Tibial nerve (tissue), 4 donors: ENCODE data around the gene CGREF1. TPM values are rescaled to one million over a fixed set of nuclear protein-coding genes. Genes with fewer than 3 reads are reported as not detected.

ENCODE experiments used
- DNase-seq, 2 donors: peaks; one replicate each; pipeline ENCODE4 v3.0.0-alpha.2; 2019; ENCODE audit warnings: low spot score in 2 of 2
- H3K27ac ChIP-seq, 4 donors: fragments of 200-600 bp; sonication (generic) in 3 of 4; one replicate each; pipeline ENCODE4 v1.5.1; 2017 to 2019; ENCODE audit warnings: mild to moderate bottlenecking in 1 of 4
- H3K27me3 ChIP-seq, 2 donors: fragments of 200-600 bp; sonication (generic) in 1 of 2; one replicate each; pipeline versions ENCODE4 v1.5.1 to v1.6.0; 2017 to 2019
- H3K36me3 ChIP-seq, 3 donors: fragments of 200-600 bp; sonication (generic); one replicate each; pipeline ENCODE4 v1.5.1; 2018 to 2019
- H3K4me1 ChIP-seq, 4 donors: fragments of 200-600 bp; sonication (generic) in 3 of 4; one replicate each; pipeline ENCODE4 v1.5.1; 2017 to 2019
- H3K4me3 ChIP-seq, 4 donors: fragments of 200-600 bp; sonication (generic) in 3 of 4; one replicate each; pipeline ENCODE4 v1.5.1; 2017 to 2019; ENCODE audit warnings: mild to moderate bottlenecking in 1 of 4, moderate library complexity in 1 of 4
- H3K9me3 ChIP-seq, 4 donors: fragments of 200-600 bp; sonication (generic) in 3 of 4; one replicate each; pipeline ENCODE4 v1.5.1; 2017 to 2019
- CTCF ChIP-seq, 5 experiments: fragments of 200-600 bp in 3 of 5; fragments of 450-650 bp in 2 of 5; sonication (generic) in 3 of 5; IDR thresholded peaks; one replicate each; pipeline ENCODE4 v1.5.1; 2016 to 2019; ENCODE audit warnings: antibody characterized with exemption in 5 of 5, mild to moderate bottlenecking in 3 of 5, moderate library complexity in 2 of 5
- EP300 ChIP-seq, 2 donors: sonication (generic); formaldehyde crosslinking; IDR thresholded peaks; one replicate each; pipeline ENCODE4 v1.6.1; 2017; ENCODE audit warnings: antibody characterized with exemption in 2 of 2, mild to moderate bottlenecking in 1 of 2
- POLR2A ChIP-seq, 2 donors: fragments of 450-650 bp; IDR thresholded peaks; one replicate each; pipeline ENCODE4 v1.6.1; 2017; ENCODE audit warnings: antibody characterized with exemption in 2 of 2, mild to moderate bottlenecking in 2 of 2, moderate library complexity in 2 of 2
- WGBS, 2 donors: methylation state at CpG; one replicate each; pipeline ENCODE4 v1.1.5; 2018; 5-methylcytosine and 5-hydroxymethylcytosine counted together
- total RNA-seq, 4 donors: library from RNA; depleted of rRNA; stranded (reverse); fragments of >200 nt; gene quantifications; one replicate each; pipeline ENCODE4 v1.1.0, GENCODE V29; 2016

CGREF1 gene
- total RNA-seq: 10 to 100 TPM in 1 of 4 donors, 1 to 10 TPM in 3; 2.8 to 15.9 (median 8.4) TPM

- TF ChIP-seq CTCF (IDR thresholded peaks at IDR 0.05) (no peak), POLR2A (IDR thresholded peaks at IDR 0.05) (no peak), EP300 (IDR thresholded peaks at IDR 0.05) (no peak)
Observed at GRCh38 chr2:27118525-27119329, at the start of gene CGREF1. CGREF1 (minus strand) TSS chr2:27119128; CDS start chr2:27104366, 14,762 bp downstream.

GRCh38 chr2:27164960-27165763 lies 46.2 kb upstream of the CGREF1 start:
- Histone ChIP-seq H3K27ac (no peak overlapping the region), H3K9me3 (no peaks in the 10 kb centered on the region), H3K4me3 (no peak overlapping the region), H3K4me1 (peaks cover 0 to 5% (median 0%) of the 10 kb centered on the region in 4 donors), H3K36me3 (no peaks in the 10 kb centered on the region), H3K27me3 (peaks cover 0 to 3% of the 10 kb centered on the region in 2 donors)
- TF ChIP-seq CTCF (IDR thresholded peaks at IDR 0.05) (no peak), POLR2A (IDR thresholded peaks at IDR 0.05) (no peak), EP300 (IDR thresholded peaks at IDR 0.05) (no peak)
- 81 to 82% methylated on average over 8 of the region's 8 CpGs for WGBS, 2 donors
- no peak for DNase-seq

More at GRCh38 chr2:27118525-27119329, at the start of gene CGREF1:
- H3K27me3 ChIP-seq: peaks cover 0 to 31% of the 10 kb centered on the region in 2 donors
- H3K27ac ChIP-seq: no peak within 1 kb of the TSS
- no peak for DNase-seq
- no peaks in the 10 kb centered on the region for H3K9me3 ChIP-seq
- H3K4me1 ChIP-seq: peaks cover 0 to 21% (median 7%) of the 10 kb centered on the region in 4 donors
- 11 to 12% methylated on average over 18 to 26 of the region's 84 CpGs for WGBS, 2 donors
- H3K4me3 ChIP-seq: peak within 1 kb of the TSS; percentile 19 to 54 (median 29)
- no peaks in the 10 kb centered on the region for H3K36me3 ChIP-seq

- H3K27me3 ChIP-seq: peaks cover 0 to under 1% of the 10 kb centered on the region in 2 donors
- no peak for DNase-seq
- WGBS, 2 donors: 82% methylated on average over 15 of the region's 15 CpGs
- H3K4me1 ChIP-seq: no peaks in the 10 kb centered on the region
- no peak overlapping the region for H3K4me3 ChIP-seq
- H3K36me3 ChIP-seq: no peaks in the 10 kb centered on the region
- TF ChIP-seq POLR2A (IDR thresholded peaks at IDR 0.05) (no peak), CTCF (IDR thresholded peaks at IDR 0.05) (no peak), EP300 (IDR thresholded peaks at IDR 0.05) (no peak)
- no peak overlapping the region for H3K27ac ChIP-seq
- no peaks in the 10 kb centered on the region for H3K9me3 ChIP-seq
Observed at GRCh38 chr2:27162151-27163121, 43.5 kb upstream of the CGREF1 start.

GRCh38 chr2:27160191-27160590 lies 41.3 kb upstream of the CGREF1 start:
- Histone ChIP-seq H3K36me3 (no peaks in the 10 kb centered on the region), H3K4me1 (no peaks in the 10 kb centered on the region), H3K4me3 (no peak overlapping the region), H3K9me3 (no peaks in the 10 kb centered on the region), H3K27me3 (no peaks in the 10 kb centered on the region), H3K27ac (no peak overlapping the region)
- TF ChIP-seq EP300 (IDR thresholded peaks at IDR 0.05) (no peak), CTCF (IDR thresholded peaks at IDR 0.05) (no peak), POLR2A (IDR thresholded peaks at IDR 0.05) (no peak)
- 74 to 80% methylated on average over 9 of the region's 9 CpGs for WGBS, 2 donors
- DNase-seq: no peak
